HG03196 (cell line): ENCODE data around the gene INTS11.
A peak's percentile ranks its signal among the peaks of the same experiment; 100 is the strongest.
"Not testable (repeated sequence)": the region's sequence is repeated elsewhere in the genome, so short reads cannot be mapped to it uniquely, and the experiment has no call there.

Experiments used
- ATAC-seq: cut with Tn5 transposase; IDR thresholded peaks from one replicate; pipeline ENCODE4 v1.9.1; 2021; ENCODE audit not compliant: unreplicated experiment

INTS11 gene

DNA sequence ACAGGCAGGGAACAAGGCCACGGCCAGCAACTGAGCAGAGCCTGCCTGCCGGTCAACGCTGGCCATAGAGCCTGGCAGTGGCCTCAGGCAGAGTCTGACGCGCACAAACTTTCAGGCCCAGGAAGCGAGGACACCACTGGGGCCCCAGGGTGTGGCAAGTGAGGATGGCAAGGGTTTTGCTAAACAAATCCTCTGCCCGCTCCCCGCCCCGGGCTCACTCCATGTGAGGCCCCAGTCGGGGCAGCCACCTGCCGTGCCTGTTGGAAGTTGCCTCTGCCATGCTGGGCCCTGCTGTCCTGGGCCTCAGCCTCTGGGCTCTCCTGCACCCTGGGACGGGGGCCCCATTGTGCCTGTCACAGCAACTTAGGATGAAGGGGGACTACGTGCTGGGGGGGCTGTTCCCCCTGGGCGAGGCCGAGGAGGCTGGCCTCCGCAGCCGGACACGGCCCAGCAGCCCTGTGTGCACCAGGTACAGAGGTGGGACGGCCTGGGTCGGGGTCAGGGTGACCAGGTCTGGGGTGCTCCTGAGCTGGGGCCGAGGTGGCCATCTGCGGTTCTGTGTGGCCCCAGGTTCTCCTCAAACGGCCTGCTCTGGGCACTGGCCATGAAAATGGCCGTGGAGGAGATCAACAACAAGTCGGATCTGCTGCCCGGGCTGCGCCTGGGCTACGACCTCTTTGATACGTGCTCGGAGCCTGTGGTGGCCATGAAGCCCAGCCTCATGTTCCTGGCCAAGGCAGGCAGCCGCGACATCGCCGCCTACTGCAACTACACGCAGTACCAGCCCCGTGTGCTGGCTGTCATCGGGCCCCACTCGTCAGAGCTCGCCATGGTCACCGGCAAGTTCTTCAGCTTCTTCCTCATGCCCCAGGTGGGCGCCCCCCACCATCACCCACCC is 6.9 kb upstream of the INTS11 start, which contains the start of gene TAS1R3:
Gene TAS1R3, plus strand, starts transcription at position 213 of the 898 bp plus-strand sequence. Its CDS starts 66 bp downstream, at position 279.
- ATAC-seq = no peak

- no peak for ATAC-seq
These were observed 6.1 kb upstream of the INTS11 start for GRCh38 chr1:1330366-1331067.

GRCh38 chr1:1329304-1330210 is 5.1 kb upstream of the INTS11 start:
- ATAC-seq = no peak

DNA sequence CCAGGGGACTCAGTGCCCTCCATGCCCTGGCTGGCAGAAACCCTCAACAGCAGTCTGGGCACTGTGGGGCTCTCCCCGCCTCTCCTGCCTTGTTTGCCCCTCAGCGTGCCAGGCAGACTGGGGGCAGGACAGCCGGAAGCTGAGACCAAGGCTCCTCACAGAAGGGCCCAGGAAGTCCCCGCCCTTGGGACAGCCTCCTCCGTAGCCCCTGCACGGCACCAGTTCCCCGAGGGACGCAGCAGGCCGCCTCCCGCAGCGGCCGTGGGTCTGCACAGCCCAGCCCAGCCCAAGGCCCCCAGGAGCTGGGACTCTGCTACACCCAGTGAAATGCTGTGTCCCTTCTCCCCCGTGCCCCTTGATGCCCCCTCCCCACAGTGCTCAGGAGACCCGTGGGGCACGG is 3.8 kb upstream of the INTS11 start:
- no peak for ATAC-seq

DNA sequence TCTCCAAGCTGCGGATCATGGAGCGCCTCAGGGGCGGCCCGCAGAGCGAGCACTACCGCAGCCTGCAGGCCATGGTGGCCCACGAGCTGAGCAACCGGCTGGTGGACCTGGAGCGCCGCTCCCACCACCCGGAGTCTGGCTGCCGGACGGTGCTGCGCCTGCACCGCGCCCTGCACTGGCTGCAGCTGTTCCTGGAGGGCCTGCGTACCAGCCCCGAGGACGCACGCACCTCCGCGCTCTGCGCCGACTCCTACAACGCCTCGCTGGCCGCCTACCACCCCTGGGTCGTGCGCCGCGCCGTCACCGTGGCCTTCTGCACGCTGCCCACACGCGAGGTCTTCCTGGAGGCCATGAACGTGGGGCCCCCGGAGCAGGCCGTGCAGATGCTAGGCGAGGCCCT is 2.8 kb upstream of the INTS11 start:
- no peak for ATAC-seq

DNA sequence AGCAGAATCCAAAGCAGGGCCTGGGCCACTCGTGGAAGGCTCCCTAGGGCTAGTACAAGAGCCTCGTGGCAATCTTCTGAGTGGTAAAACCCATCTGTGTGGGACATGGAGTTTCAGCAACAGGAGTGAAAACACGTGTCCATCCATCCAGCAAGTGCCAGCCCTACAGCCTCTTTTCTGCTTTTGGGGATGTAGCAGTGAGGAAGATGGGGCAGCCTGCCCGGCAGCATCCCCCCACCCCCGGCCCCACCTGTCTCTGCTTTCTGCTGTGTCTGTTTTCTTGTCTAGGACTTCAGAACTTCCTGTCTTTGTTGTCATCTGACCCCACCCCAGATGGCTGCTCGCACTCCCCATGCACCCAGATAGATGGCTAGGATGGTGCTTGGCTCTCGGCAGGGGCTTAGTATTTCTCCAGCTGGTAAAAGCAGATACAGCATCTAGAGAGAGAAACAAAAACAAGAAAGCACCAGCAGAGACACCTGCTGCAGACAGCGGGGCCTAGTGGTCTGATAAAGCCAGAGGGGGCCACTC is 1.7 kb upstream of the INTS11 start:
- no peak for ATAC-seq

GRCh38 chr1:1325288-1326074 is 1.0 kb upstream of the INTS11 start:
- no peak for ATAC-seq

DNA sequence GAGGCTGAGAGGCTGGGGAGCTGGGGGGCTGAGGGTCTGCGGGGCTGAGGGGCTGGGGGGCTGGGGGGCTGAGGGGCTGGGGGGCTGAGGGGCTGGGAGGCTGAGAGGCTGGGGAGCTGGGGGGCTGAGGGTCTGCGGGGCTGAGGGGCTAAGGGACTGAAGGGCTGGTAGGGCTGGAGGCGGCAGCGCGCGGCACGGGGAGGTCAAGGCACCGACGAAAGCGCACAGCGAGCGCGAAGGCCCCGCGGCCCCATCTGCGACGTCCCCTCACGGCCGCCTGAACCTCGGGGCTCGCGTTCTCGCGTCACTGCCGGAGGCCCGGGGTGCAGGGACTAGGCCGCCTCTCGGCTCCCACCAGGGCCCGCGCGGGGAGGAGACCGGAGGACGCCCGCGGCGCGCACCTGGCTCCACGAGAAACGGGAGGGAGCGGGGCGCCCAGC is 356 bp downstream of the INTS11 start:
- peak; percentile 21 for ATAC-seq

DNA sequence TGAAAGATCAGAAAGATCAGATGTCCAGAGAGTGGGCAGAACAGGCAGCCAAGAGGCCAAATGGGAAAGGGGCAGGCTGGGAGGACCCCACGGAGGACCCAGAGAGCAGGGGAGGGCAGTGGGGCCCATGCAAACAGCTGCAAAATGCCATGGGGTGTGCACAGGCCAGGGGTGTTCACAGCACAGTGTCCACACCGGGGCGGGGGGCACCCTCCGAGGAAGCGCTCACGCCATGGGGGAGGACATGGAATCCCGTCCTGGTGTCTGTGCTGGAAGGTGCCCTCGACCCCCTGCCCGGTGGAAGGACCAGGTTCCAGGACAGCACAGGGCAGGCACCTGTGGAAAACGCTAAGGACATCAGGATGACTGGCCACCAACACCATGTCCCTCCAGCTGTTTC is 1.5 kb downstream of the INTS11 start:
- ATAC-seq = no peak

GRCh38 chr1:1322418-1322817 is 2.0 kb downstream of the INTS11 start:
- ATAC-seq = no peak

DNA sequence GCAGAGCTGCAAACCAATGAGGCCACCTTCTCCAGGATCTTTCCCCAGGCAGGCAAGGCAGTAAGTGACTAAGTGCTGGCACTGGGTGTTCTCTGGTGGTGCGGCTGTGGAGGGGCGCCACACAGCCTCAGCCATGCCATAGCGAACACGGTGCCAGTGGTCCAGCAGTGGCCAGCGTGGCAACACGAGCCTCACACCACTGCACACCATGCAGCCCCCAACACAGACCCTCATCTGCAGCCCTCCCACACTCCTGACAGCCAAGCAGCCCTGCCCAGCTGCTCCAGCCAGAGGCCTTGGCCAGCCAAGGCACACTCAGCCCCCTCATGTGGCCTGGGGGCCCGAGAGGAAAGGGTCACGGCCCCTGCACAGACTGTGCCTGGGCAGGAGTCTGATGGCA is 3.0 kb downstream of the INTS11 start:
- no peak for ATAC-seq

DNA sequence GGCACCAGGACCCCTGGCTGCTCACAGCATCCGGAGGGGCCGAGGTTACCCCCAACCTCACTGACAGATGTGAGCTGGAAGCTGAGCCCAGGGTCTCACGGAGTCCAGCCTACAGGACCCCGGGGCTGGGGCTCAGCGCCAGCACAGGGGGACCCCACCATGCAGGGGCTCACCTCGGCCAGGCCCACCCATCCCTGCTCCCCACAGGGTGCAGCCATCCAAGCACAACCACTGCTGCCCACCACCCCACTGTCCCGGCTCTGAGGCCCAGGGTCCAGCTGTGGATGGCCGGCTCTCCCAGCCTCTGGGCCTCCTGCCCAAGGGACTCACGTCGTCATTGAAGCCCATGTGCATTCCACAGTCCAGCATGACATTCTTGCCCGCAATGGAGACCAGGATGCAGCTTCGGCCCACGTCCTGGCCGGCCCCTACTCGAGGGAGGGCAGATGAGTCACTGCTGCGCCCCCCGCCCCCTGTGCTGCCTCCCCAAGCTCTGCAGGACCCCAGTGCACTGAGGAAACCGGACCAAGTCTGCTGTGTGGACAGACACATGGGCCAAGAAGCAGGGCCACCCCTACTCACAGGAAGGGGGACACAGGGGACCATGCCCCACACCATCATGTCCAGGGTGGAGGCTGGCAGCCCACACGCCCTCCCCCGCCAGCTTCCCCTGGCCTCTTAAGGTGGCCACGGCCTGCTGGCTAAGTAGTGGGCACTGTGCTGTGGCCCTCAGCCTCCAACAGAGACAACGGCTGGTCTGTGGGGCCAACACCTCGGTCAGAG is 3.6 kb downstream of the INTS11 start:
- no peak for ATAC-seq

- no peak for ATAC-seq
These were observed 4.9 kb downstream of the INTS11 start for GRCh38 chr1:1319646-1319941.

DNA sequence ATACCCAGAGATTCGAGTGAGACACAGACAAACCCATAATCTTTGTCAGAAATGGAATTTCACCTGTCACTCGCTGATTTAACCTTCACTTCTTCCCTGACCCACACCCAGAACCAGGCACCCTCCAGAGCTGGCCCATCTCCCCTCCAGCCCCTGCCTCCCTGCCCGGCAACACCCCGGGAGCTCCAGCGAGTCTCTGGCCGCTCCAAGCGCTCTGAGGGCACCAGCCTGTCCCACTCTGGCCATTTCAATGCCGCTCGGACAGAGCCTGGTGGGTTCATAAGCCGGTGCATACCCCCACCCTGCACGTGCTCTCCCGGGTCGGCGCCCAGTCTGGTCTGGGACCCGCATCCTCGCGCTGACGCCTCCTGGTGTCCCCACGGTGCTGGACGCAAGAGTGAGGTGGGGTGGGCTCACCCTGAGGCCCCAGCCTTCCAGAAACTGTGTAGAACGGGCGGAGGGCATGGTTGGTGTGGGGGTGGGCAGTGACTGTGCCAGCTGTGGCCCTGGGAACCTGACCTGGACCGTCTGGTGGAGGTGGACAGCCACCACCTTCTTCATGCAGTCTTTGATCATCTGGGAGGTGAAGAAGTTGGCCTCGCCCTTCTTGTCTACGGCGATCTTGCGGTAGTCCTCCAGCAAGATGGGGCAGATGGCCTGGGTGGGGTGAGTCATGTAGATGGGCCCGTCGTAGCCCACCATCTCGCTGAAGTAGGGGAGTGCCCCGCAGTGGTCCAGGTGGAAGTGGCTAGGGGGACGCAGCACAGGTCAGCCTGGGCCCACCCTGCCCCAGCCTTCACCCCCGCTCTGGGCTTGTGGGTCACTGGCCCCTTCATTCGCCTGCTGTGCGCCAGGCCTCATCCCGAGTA is 5.4 kb downstream of the INTS11 start:
- no peak for ATAC-seq

- no peak for ATAC-seq
These were observed 6.3 kb downstream of the INTS11 start for GRCh38 chr1:1318131-1318652.

DNA sequence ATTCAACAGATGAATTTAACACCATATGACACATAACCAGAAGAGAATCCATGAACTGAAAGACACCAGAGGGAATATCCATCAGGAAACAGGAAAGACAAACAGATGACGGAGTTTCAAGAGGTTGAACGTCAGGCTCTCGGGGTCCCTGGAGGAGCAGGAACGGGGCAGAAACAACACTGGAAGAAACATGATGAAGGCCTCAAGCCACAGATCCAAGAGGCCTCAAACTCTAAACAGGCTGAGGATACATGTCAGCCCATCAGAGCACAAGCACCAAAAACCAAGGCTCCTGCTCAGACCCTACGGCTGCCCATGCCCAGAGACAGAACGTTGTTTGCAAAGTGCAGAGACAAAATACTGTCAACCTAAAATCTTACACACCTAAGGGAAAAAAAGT is 7.0 kb downstream of the INTS11 start:
- ATAC-seq = no peak

DNA sequence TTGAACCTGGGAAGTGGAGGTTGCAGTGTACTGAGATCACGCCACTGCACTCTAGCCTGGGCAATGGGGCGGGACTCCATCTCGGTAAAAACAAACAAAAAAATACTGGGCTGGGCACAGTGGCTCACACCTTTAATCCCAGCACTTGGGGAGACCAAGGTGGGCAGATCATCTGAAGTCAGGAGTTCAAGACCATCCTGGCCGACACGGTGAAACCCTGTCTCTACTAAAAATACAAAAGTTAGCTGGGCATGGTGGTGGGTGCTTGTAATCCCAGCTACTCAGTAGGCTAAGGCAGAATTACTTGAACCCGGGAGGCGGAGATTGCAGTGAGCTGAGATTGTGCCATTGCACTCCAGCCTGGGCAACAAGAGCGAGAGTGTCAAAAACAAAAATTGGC is 8.3 kb downstream of the INTS11 start:
- not testable (repeated sequence) for ATAC-seq

GRCh38 chr1:1315435-1315954 is 9.0 kb downstream of the INTS11 start:
- no peak for ATAC-seq
